Cardiac septum (tissue), 1 donor: ENCODE measurements around the gene MS4A6E. TPM values are rescaled to one million over a fixed set of nuclear protein-coding genes. Genes with fewer than 3 reads are reported as not detected.
"Not testable (repeated sequence)": the region's sequence is repeated elsewhere in the genome, so short reads cannot be mapped to it uniquely, and the experiment has no call there.

ENCODE experiments used
- DNase-seq: peaks from one replicate; pipeline ENCODE4 v3.0.0-alpha.2; 2020; ENCODE audit warnings: low spot score
- intact Hi-C: fragments of 100-400 bp; cut with DNase I; formaldehyde crosslinking; loops from one replicate; pipeline ENCODE4 v1.14.0; 2022
- total RNA-seq: library from RNA; stranded (reverse); fragmentation: NEBNext Ultra II Directional; extraction: Animal tissue kit (Norgen Biotek cat#: 25700); gene quantifications from one replicate; pipeline ENCODE4 v1.2.1, GENCODE V29; 2021
- donor health status: DM: no; HTN: no; CAD: no.

The MS4A6E gene
- total RNA-seq, 1 donor from 2014 or later: not detected

DNA sequence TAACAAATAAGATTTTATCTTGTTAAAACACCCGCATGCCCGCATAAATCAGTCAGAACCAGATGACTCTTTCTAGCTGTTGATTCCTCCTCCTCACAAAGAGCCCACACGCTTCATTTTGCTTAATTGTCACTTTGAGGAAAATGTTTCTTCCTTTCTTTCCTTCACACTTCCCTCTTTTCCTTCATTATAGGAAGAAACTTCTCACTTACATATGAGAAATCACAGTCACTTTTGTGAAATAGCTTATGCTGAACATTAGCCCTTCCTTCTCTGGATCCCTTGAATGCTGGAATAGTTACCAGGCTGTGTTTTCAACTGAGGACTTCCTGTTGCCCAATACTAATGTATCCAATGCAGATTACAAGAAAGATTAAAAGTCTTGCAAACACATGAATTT lies 5.8 kb downstream of the MS4A6E start:
- no peak for DNase-seq
- intact Hi-C loops: no loop called here

GRCh38 chr11:60334005-60334620 lies 7.1 kb downstream of the MS4A6E start:
- DNase-seq: no peak
- intact Hi-C loops: no loop called here

DNA sequence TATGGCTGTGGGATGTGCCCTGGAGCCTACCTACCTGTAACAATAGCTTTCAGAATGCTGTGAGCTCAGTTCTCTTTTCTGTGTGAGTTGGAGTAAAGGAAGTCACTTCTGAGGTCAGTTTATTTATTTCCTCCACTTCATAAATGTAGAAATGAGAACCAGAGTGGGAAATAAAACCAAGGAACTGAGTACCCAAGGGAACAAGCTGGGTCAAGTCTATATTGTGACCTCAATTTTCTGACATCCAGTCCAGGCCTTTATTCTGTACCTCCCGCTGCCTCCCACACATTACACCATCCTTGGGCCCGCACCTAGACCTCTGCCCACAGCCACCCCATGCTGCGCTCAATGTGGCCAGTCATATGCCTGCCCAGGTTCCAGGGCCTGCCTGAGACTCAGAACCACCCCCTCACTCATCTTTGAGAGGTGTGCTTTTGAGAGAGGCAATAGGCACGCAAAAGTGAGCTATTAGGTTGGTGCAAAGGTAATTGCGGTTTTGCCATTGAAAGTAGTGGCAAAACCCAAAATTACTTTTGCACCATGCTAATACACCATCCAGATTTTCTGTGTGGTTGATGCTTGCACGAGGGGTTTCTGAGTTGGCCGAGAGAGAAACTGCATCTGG lies 9.8 kb downstream of the MS4A6E start:
- no peak for DNase-seq
- intact Hi-C loops: no loop called here

- DNase-seq: no peak
- intact Hi-C loops: no loop called here
Measured at GRCh38 chr11:60338053-60338452, 11.0 kb downstream of the MS4A6E start.

- intact Hi-C loops: no loop called here
- no peak for DNase-seq
Measured at GRCh38 chr11:60339356-60339755, 12.3 kb downstream of the MS4A6E start.

- DNase-seq: no peak
Measured at GRCh38 chr11:60343094-60343704, 16.1 kb downstream of the MS4A6E start.

DNA sequence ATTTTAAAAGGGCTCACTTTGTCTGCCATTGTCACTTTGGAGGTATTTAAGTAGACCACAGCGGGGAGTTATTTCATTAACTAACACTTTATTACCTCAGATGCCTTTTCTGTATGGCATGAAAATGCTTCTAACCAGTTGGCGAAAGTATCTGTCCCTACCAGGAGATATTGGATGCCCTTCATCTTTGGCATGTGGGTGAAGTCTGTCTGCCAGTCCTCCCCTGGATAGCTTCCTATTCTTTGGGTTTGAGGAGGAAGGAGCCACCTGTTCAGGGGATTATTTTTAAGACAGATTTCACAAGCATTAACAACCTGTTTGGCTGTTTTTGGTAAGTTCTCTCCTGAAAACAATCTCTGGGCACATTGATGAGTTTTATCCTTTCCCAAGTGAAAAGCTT lies 17.1 kb downstream of the MS4A6E start:
- intact Hi-C loops: no loop called here

More at GRCh38 chr11:60343094-60343704, 16.1 kb downstream of the MS4A6E start:
- intact Hi-C loops: no loop called here

DNA sequence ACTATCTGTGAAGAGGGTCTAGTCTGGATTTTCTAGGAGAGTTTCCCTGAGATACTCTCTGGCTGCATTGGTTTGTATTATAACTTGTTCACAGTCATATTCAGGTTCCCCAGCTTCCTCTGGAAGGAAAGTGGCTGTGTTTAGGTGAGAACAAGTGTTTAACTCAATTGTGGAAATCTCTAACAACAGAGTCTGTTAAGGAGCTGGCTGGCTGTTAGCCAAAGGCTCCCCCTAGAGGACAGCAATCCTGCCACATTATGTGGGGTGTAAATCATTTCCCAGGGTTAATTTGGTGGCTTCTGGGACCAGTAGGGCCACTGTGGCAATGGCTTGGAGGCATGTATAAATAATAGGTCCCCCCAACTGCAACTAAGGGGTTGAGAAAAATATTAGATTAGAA lies 18.4 kb downstream of the MS4A6E start:
- intact Hi-C loops: no loop called here
- no peak for DNase-seq

More for the DNA sequence above, 17.1 kb downstream of the MS4A6E start:
- DNase-seq: no peak

GRCh38 chr11:60347084-60347797 lies 20.2 kb downstream of the MS4A6E start:
- intact Hi-C loops: no loop called here
- DNase-seq: no peak

- intact Hi-C loops: no loop called here
- DNase-seq: no peak
Measured at GRCh38 chr11:60348116-60348515, 21.1 kb downstream of the MS4A6E start.

DNA sequence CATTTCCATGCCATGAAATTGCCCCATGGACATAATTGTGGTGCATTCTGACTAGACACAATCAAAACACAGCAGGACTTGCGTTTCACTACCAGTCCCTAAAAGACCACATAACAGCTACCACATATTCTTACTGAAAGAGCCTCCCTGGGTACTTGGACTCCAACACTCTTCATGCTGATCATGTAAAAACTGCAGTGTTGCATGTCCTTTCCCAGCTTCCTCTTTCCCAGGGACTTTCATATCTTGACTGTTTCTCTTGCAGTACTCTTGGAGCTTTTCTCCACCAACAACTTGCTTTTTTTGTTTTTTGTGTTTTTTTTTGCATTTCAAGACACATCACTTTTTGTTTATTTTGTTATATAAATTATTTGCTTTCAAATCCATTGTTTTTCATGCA lies 22.9 kb downstream of the MS4A6E start:
- no peak for DNase-seq
- intact Hi-C loops: no loop called here

DNA sequence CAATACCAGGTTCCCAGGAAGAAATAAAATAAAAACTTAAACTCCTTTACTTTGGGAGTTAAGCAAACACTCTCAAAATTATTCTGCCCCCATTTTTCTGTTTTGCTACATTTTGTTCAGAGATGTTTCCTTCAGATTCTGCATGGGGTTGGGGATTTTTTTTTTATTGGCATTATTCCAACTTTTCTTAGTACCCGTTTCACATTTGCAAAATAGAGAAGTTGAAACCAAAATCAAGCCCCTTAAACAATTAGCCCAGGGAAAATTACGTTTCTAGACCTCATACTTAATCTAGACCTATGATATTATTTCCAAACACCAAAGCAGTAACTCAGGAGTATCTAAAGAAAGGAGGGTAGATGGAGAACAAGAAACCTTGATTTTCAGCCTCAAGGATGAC lies 30.7 kb downstream of the MS4A6E start:
- DNase-seq: no peak
- intact Hi-C loops: no loop called here

DNA sequence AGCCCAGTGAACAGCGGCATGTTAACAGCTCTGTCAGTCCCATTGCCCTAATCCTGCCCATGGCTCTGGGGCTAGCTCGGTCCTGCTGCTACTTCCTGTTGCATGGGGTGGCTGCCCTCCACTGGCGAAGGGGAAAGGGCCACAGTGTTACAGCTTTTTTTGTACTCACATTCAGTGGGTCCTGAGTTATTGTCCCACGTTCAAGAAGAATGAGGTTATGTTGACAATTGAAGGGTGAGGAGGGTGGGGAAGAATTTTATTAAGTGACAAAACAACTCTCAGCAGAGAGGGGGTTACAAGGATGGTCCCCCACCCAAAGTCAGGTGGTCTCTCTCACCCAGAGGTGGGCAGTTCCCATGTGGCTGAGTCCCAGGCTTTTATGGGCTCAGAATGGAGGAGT lies 33.6 kb downstream of the MS4A6E start:
- DNase-seq: no peak
- intact Hi-C loops: loop anchor here (5.0 kb wide), 1 partner anchor 257 kb away; no protein-coding TSS in a partner anchor

DNA sequence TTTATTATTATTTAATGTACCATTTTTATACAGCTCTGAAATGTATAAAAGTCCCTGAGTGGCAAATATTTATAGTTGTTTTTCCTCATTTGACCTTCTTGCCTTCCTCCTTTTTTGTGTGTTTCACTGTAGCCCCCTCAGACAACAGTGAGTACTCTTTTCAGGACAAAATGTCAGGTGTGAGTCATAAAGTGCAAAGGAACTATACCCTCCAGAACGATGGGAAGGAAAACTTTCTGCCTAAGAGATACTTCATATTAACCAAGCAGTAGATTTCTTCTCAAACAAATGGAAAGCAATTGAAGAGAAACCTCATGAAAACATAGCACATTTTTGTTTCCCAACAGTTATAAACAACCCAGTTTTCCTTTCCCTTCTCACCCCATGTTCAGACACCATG lies 35.2 kb downstream of the MS4A6E start:
- DNase-seq: no peak
- intact Hi-C loops: loop anchor here (5.0 kb wide), 1 partner anchor 255 kb away; no protein-coding TSS in a partner anchor

GRCh38 chr11:60363542-60364470 lies 36.8 kb downstream of the MS4A6E start:
- DNase-seq: no peak
- intact Hi-C loops: loop anchor here (5.0 kb wide), 1 partner anchor 253 kb away; no protein-coding TSS in a partner anchor

DNA sequence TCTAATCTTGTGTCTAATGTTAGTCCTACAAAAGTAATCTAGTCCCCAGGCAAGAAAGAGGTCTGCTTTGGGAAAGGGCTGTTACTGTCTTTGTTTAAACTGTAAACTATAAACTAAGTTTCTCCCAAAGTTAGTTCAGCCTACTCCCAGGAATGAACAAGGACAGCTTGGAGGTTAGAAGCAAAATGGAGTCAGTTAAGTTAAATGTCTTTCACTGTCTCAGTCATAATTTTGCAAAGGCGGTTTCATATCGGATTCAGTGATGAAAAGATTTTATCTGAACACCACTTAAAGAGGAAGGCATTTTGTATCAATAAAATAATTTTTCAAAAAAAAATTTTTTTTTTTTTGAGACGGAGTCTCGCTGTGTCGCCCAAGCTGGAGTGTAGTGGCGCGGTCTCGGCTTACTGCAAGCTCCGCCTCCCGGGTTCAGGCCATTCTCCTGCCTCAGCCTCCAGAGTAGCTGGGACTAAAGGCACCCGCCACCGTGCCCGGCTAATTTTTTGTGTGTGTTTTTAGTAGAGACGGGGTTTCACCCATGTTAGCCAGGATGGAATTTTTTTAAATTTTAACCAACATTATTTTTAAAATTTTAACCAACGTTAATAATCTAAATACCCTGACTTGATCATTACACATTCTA lies 39.3 kb downstream of the MS4A6E start:
- intact Hi-C loops, DNase-seq: not testable (repeated sequence)

- DNase-seq: no peak
- intact Hi-C loops: no loop called here
Measured at GRCh38 chr11:60367009-60367408, 40.0 kb downstream of the MS4A6E start.

- no peak for DNase-seq
- intact Hi-C loops: no loop called here
Measured at GRCh38 chr11:60367896-60368295, 40.8 kb downstream of the MS4A6E start.
